PC-3 (cell line): ENCODE measurements around the gene UPF2. TPM values are rescaled to one million over a fixed set of nuclear protein-coding genes. Genes with fewer than 3 reads are reported as not detected.

Experiments used
- ATAC-seq: fragments of 200-7000 bp; cut with Tn5 transposase; 2 replicates; pipeline ENCODE4 v1.9.1; 2020; ENCODE audit warnings: mild to moderate bottlenecking, moderate library complexity
- BruUV-seq: library from RNA; stranded (reverse); fragments of 400-500 nt; replicated peaks from 2 replicates; lab custom pipeline; 2021; lab: Mats Ljungman, UMichigan
- CTCF ChIA-PET: fragments of 300-600 bp; sonication (Branson Sonifier 250); formaldehyde crosslinking; loops from one replicate; lab custom pipeline; 2022; ENCODE audit warnings: antibody characterized with exemption; lab: Charles Lee
- POLR2A ChIA-PET: fragments of 300-600 bp; sonication (Branson Sonifier 250); formaldehyde crosslinking; loops from one replicate; lab custom pipeline; 2022; ENCODE audit warnings: antibody characterized with exemption; ENCODE audit not compliant: unreplicated experiment; lab: Charles Lee
- DNase-seq: peaks from one replicate; pipeline ENCODE4 v3.0.0-alpha.2; 2015
- H2AFZ ChIP-seq: fragments of 300-600 bp; sonication (generic); 2 replicates; pipeline ENCODE4 v1.6.0; 2016; ENCODE audit warnings: antibody characterized with exemption, low read length
- H3F3A ChIP-seq: fragments of 300-600 bp; sonication (generic); one replicate; pipeline ENCODE4 v1.6.0; 2017; ENCODE audit warnings: antibody characterized with exemption, low read length, control low read depth, mild to moderate bottlenecking; ENCODE audit not compliant: unreplicated experiment
- H3K27ac ChIP-seq: fragments of 300-600 bp; sonication (generic); 2 replicates; pipeline ENCODE4 v1.5.1; 2016; ENCODE audit warnings: mild to moderate bottlenecking, low read length
- H3K27me3 ChIP-seq: fragments of 300-600 bp; sonication (generic); 2 replicates; pipeline ENCODE4 v1.6.1; 2016; ENCODE audit warnings: low read length, mixed read lengths
- H3K36me3 ChIP-seq: fragments of 300-600 bp; sonication (generic); 2 replicates; pipeline ENCODE4 v1.6.1; 2016; ENCODE audit warnings: low read depth, mixed run types, low read length, mixed read lengths
- H3K4me1 ChIP-seq: fragments of 300-600 bp; sonication (generic); 2 replicates; pipeline ENCODE4 v1.5.1; 2016; ENCODE audit warnings: low read length; ENCODE audit not compliant: insufficient read depth
- H3K4me2 ChIP-seq: fragments of 300-600 bp; sonication (generic); 2 replicates; pipeline ENCODE4 v1.6.0; 2016; ENCODE audit warnings: low read length
- H3K4me3 ChIP-seq: fragments of 300-600 bp; sonication (generic); 2 replicates; pipeline ENCODE4 v1.5.1; 2016; ENCODE audit warnings: mild to moderate bottlenecking, low read length, mixed read lengths
- H3K79me2 ChIP-seq: fragments of 300-600 bp; sonication (generic); 2 replicates; pipeline ENCODE4 v1.6.1; 2017; ENCODE audit warnings: low read length, mixed read lengths
- H3K9ac ChIP-seq: fragments of 300-600 bp; sonication (generic); 2 replicates; pipeline ENCODE4 v1.6.0; 2016; ENCODE audit warnings: mild to moderate bottlenecking, low read length
- H3K9me2 ChIP-seq: fragments of 300-600 bp; sonication (generic); replicated peaks from 2 replicates; pipeline ENCODE4 v1.6.1; 2016; ENCODE audit warnings: mixed run types, low read length, mixed read lengths
- H3K9me3 ChIP-seq: fragments of 300-600 bp; sonication (generic); 2 replicates; pipeline ENCODE4 v1.6.1; 2016; ENCODE audit warnings: low read length, mixed read lengths
- H4K20me1 ChIP-seq: fragments of 300-600 bp; sonication (generic); 2 replicates; pipeline ENCODE4 v1.6.1; 2016; ENCODE audit warnings: low read length, mixed read lengths
- CTCF ChIP-seq: fragments of 300-600 bp; sonication (generic); conservative IDR thresholded peaks from 2 replicates; pipeline ENCODE4 v1.5.1; 2017; ENCODE audit warnings: antibody characterized with exemption, low read depth, mild to moderate bottlenecking, low read length
- EZH2 ChIP-seq: fragments of 300-600 bp; sonication (generic); IDR thresholded peaks from one replicate; pipeline ENCODE4 v1.6.1; 2017; ENCODE audit warnings: antibody characterized with exemption, mild to moderate bottlenecking, low read length; ENCODE audit not compliant: unreplicated experiment
- EZH2phosphoT487 ChIP-seq: fragments of 300-600 bp; sonication (generic); IDR thresholded peaks from 2 replicates; pipeline ENCODE4 v1.6.1; 2018; ENCODE audit warnings: mild to moderate bottlenecking, antibody characterized with exemption, low read length, borderline replicate concordance
- intact Hi-C: fragments of 100-400 bp; cut with micrococcal nuclease; formaldehyde crosslinking; loops from 2 replicates; pipeline ENCODE4 v1.9.0; 2023
- total RNA-seq: library from RNA; depleted of rRNA; stranded (reverse); fragments of >200 nt; gene quantifications from 2 replicates; pipeline ENCODE4 v1.2.3, GENCODE V29; 2014

UPF2 gene
- total RNA-seq, 1 experiment from 2014 or later: 12.0 TPM

GRCh38 chr10:11908536-11908935 lies 134.1 kb downstream of the UPF2 start:
- DNase-seq (no peak), ATAC-seq (no peak)
- Histone ChIP-seq H3K9me2 (no peaks in the 10 kb centered on the region), H3K4me2 (no peak overlapping the region), H3K27ac (no peak overlapping the region), H2AFZ (no peak overlapping the region), H3K4me3 (no peak overlapping the region), H3K9me3 (no peaks in the 10 kb centered on the region), H3K27me3 (no peaks in the 10 kb centered on the region), H3K9ac (no peak overlapping the region), H3K79me2 (no peaks in the 10 kb centered on the region), H4K20me1 (no peaks in the 10 kb centered on the region), H3K36me3 (no peaks in the 10 kb centered on the region), H3F3A (no peaks in the 10 kb centered on the region), H3K4me1 (no peaks in the 10 kb centered on the region)
- CTCF ChIA-PET: no interaction called here
- TF ChIP-seq EZH2phosphoT487 (no peak), EZH2 (no peak), CTCF (no peak)
- no TSS peak for BruUV-seq
- POLR2A ChIA-PET: no interaction called here
- intact Hi-C loops: no loop called here

- Histone ChIP-seq H3K79me2 (no peaks in the 10 kb centered on the region), H3K9ac (no peak overlapping the region), H3K27ac (no peak overlapping the region), H3K9me3 (no peaks in the 10 kb centered on the region), H3K4me1 (no peaks in the 10 kb centered on the region), H2AFZ (no peak overlapping the region), H3F3A (no peaks in the 10 kb centered on the region), H3K4me3 (no peak overlapping the region), H3K27me3 (no peaks in the 10 kb centered on the region), H4K20me1 (no peaks in the 10 kb centered on the region), H3K4me2 (no peak overlapping the region), H3K9me2 (no peaks in the 10 kb centered on the region), H3K36me3 (no peaks in the 10 kb centered on the region)
- BruUV-seq: no TSS peak
- ChIA-PET CTCF (no interaction called here), POLR2A (no interaction called here)
- TF ChIP-seq EZH2: no peak
- TF ChIP-seq CTCF: no peak
- no peak for TF ChIP-seq EZH2phosphoT487
- ATAC-seq: no peak
- intact Hi-C loops: no loop called here
- no peak for DNase-seq
Observed at GRCh38 chr10:11907914-11908313, 134.7 kb downstream of the UPF2 start.

- ATAC-seq (no peak), DNase-seq (no peak)
- Histone ChIP-seq H3K9me3 (no peaks in the 10 kb centered on the region), H3K79me2 (no peaks in the 10 kb centered on the region), H3K4me1 (no peaks in the 10 kb centered on the region), H3K27me3 (no peaks in the 10 kb centered on the region), H3K27ac (no peak overlapping the region), H3K9ac (no peak overlapping the region), H3K36me3 (no peaks in the 10 kb centered on the region), H2AFZ (no peak overlapping the region), H3K9me2 (no peaks in the 10 kb centered on the region), H3K4me2 (no peak overlapping the region), H4K20me1 (no peaks in the 10 kb centered on the region), H3F3A (no peaks in the 10 kb centered on the region), H3K4me3 (no peak overlapping the region)
- ChIA-PET POLR2A (no interaction called here), CTCF (no interaction called here)
- TF ChIP-seq CTCF: no peak
- TF ChIP-seq EZH2phosphoT487: no peak
- no peak for TF ChIP-seq EZH2
- BruUV-seq: no TSS peak
- intact Hi-C loops: no loop called here
Observed at GRCh38 chr10:11906714-11907113, 135.9 kb downstream of the UPF2 start.
